Middle frontal gyrus (tissue), 1 donor: ENCODE measurements around the gene ZNF800.

ENCODE experiments used
- DNase-seq: peaks from one replicate; pipeline ENCODE4 v3.0.0-alpha.2; 2015; ENCODE audit warnings: low spot score; ENCODE audit errors: extremely low spot score

ZNF800 gene

GRCh38 chr7:127349881-127350280 lies 42.6 kb downstream of the ZNF800 start:
- no peak for DNase-seq

GRCh38 chr7:127348247-127348631 lies 44.3 kb downstream of the ZNF800 start:
- DNase-seq: no peak

GRCh38 chr7:127347567-127348246 lies 44.8 kb downstream of the ZNF800 start:
- DNase-seq: no peak

- no peak for DNase-seq
Measured at GRCh38 chr7:127346575-127347256, 45.8 kb downstream of the ZNF800 start.

- no peak for DNase-seq
Measured at GRCh38 chr7:127342596-127342995, 49.9 kb downstream of the ZNF800 start.

- no peak for DNase-seq
Measured at GRCh38 chr7:127338122-127338521, 54.4 kb downstream of the ZNF800 start.

- DNase-seq: no peak
Measured at GRCh38 chr7:127337581-127337980, 54.9 kb downstream of the ZNF800 start.

- DNase-seq: no peak
Measured at GRCh38 chr7:127336458-127336857, 56.0 kb downstream of the ZNF800 start.

GRCh38 chr7:127332880-127333279 lies 59.6 kb downstream of the ZNF800 start:
- DNase-seq: no peak

- no peak for DNase-seq
Measured at GRCh38 chr7:127330070-127330469, 62.4 kb downstream of the ZNF800 start.

GRCh38 chr7:127322832-127323493 lies 69.5 kb downstream of the ZNF800 start:
- DNase-seq: no peak

- no peak for DNase-seq
Measured at GRCh38 chr7:127322351-127322750, 70.2 kb downstream of the ZNF800 start.

GRCh38 chr7:127320974-127321373 lies 71.5 kb downstream of the ZNF800 start:
- DNase-seq: no peak
